ENCODE results near the gene LCP1. TPM values are rescaled to one million over a fixed set of nuclear protein-coding genes. Genes with fewer than 3 reads are reported as not detected.

LCP1 gene
- total RNA-seq, 2 donors from 2014 or later = 58.1 to 177 TPM

DNA sequence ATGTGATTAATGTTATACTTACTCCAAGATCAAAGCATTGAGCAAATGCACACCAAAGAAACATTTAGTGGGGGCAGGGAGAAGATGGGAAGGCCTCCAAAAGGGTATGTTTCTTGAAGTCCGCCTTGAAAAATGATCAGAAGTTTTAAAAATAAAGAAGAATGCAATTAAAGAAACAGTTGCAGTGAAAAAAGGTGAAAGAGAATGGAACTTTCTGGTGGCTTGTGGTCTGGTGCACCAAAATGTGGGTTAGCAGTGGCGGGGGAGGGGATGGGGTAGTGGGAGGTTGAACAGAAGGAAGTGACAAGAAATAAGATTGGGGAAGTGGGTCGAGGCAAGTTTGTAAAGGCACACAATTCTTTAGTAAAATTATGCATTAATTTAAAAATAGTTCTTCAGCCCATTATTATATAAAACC, 2.5 kb downstream of the LCP1 start:
- no peaks in the 10 kb centered on the region for H3K27me3 ChIP-seq (replicated peaks; ENCODE audit: insufficient read depth)
- H3K27ac ChIP-seq = no peak overlapping the region
- no peak for DNase-seq (ENCODE audit: low spot score)
- no peak overlapping the region for H3K4me3 ChIP-seq
- intact Hi-C loops (cut with DNase I) = no loop called here
- no peak for TF ChIP-seq CTCF (IDR thresholded peaks at IDR 0.05)
- TF ChIP-seq POLR2A (IDR thresholded peaks at IDR 0.05) = no peak
- TF ChIP-seq POLR2AphosphoS5 (IDR thresholded peaks at IDR 0.05) = no peak
- 52% methylated on average over 3 of the region's 3 CpGs for WGBS
- no peaks in the 10 kb centered on the region for H3K9me3 ChIP-seq
- no peaks in the 10 kb centered on the region for H3K4me1 ChIP-seq (replicated peaks)
- H3K36me3 ChIP-seq = no peaks in the 10 kb centered on the region

- Histone ChIP-seq H3K9me3 (no peaks in the 10 kb centered on the region), H3K4me3 (no peak overlapping the region), H3K4me1 (replicated peaks) (no peaks in the 10 kb centered on the region), H3K36me3 (no peaks in the 10 kb centered on the region), H3K27me3 (replicated peaks; ENCODE audit: insufficient read depth) (no peaks in the 10 kb centered on the region), H3K27ac (no peak overlapping the region)
- DNase-seq (ENCODE audit: low spot score) = no peak
- intact Hi-C loops (cut with DNase I) = no loop called here
- TF ChIP-seq POLR2A (IDR thresholded peaks at IDR 0.05) (no peak), POLR2AphosphoS5 (IDR thresholded peaks at IDR 0.05) (no peak), CTCF (IDR thresholded peaks at IDR 0.05) (no peak)
Observed at GRCh38 chr13:46178821-46179220, 3.2 kb downstream of the LCP1 start.

GRCh38 chr13:46178143-46178542, 3.8 kb downstream of the LCP1 start:
- TF ChIP-seq POLR2A (IDR thresholded peaks at IDR 0.05) (no peak), CTCF (IDR thresholded peaks at IDR 0.05) (no peak), POLR2AphosphoS5 (IDR thresholded peaks at IDR 0.05) (no peak)
- no peaks in the 10 kb centered on the region for H3K9me3 ChIP-seq
- intact Hi-C loops (cut with DNase I) = no loop called here
- no peak overlapping the region for H3K4me3 ChIP-seq
- H3K27ac ChIP-seq = no peak overlapping the region
- H3K36me3 ChIP-seq = no peaks in the 10 kb centered on the region
- H3K4me1 ChIP-seq (replicated peaks) = no peaks in the 10 kb centered on the region
- no peak for DNase-seq (ENCODE audit: low spot score)
- 82% methylated on average over 5 of the region's 5 CpGs for WGBS
- H3K27me3 ChIP-seq (replicated peaks; ENCODE audit: insufficient read depth) = no peaks in the 10 kb centered on the region

GRCh38 chr13:46176756-46177155, 5.2 kb downstream of the LCP1 start:
- H3K27ac ChIP-seq = no peak overlapping the region
- 68% methylated on average over 3 of the region's 3 CpGs for WGBS
- no peaks in the 10 kb centered on the region for H3K36me3 ChIP-seq
- H3K4me1 ChIP-seq (replicated peaks) = no peaks in the 10 kb centered on the region
- intact Hi-C loops (cut with DNase I) = no loop called here
- no peak overlapping the region for H3K4me3 ChIP-seq
- no peaks in the 10 kb centered on the region for H3K9me3 ChIP-seq
- no peak for DNase-seq (ENCODE audit: low spot score)
- no peak for TF ChIP-seq POLR2AphosphoS5 (IDR thresholded peaks at IDR 0.05)
- TF ChIP-seq POLR2A (IDR thresholded peaks at IDR 0.05) = no peak
- no peak for TF ChIP-seq CTCF (IDR thresholded peaks at IDR 0.05)
- no peaks in the 10 kb centered on the region for H3K27me3 ChIP-seq (replicated peaks; ENCODE audit: insufficient read depth)

- H3K27ac ChIP-seq = no peak overlapping the region
- H3K36me3 ChIP-seq = no peaks in the 10 kb centered on the region
- no peaks in the 10 kb centered on the region for H3K9me3 ChIP-seq
- TF ChIP-seq POLR2A (IDR thresholded peaks at IDR 0.05) (no peak), POLR2AphosphoS5 (IDR thresholded peaks at IDR 0.05) (no peak), CTCF (IDR thresholded peaks at IDR 0.05) (no peak)
- no peak for DNase-seq (ENCODE audit: low spot score)
- intact Hi-C loops (cut with DNase I) = no loop called here
- no peaks in the 10 kb centered on the region for H3K4me1 ChIP-seq (replicated peaks)
- no peaks in the 10 kb centered on the region for H3K27me3 ChIP-seq (replicated peaks; ENCODE audit: insufficient read depth)
- H3K4me3 ChIP-seq = no peak overlapping the region
- 86% methylated on average over 2 of the region's 2 CpGs for WGBS
Observed at GRCh38 chr13:46173656-46174055, 8.3 kb downstream of the LCP1 start.

Data from prostate gland (tissue), 2 donors.